Measurements from ENCODE around the gene PADI3. TPM values are rescaled to one million over a fixed set of nuclear protein-coding genes. Genes with fewer than 3 reads are reported as not detected.

PADI3 gene
- total and polyA plus RNA-seq, 2 of the 13 experiments (the other 11 are each of a cell fraction or from before 2014, with no cell fraction given), result not detected

- Histone ChIP-seq H3K9ac (ENCODE audit: insufficient read depth, low read depth, low read length) (no peak overlapping the region), H3K4me1 (ENCODE audit: insufficient read depth, low read length) (no peaks in the 10 kb centered on the region), H3K4me3 (replicated peaks in 1 of 3; ENCODE audit: insufficient read depth in 1 of 3, low read depth in 2 of 3, low read length in 3 of 3) (no peak overlapping the region), H2AFZ (ENCODE audit: low read length) (no peak overlapping the region), H3K79me2 (ENCODE audit: insufficient read depth, low read length) (no peaks in the 10 kb centered on the region), H3K27me3 (ENCODE audit: control insufficient read depth in 1 of 2, insufficient read depth in 2 of 2, low read length in 2 of 2) (peaks cover 4 to 23% of the 10 kb centered on the region in 2 experiments; a peak in 3 of 5 replicates), H3K4me2 (ENCODE audit: low read depth, low read length) (no peak overlapping the region), H3K27ac (ENCODE audit: extremely low read length, insufficient read depth, low read length) (no peak overlapping the region), H4K20me1 (ENCODE audit: insufficient read depth, low read length) (no peaks in the 10 kb centered on the region), H3K9me3 (ENCODE audit: low read length) (no peaks in the 10 kb centered on the region), H3K36me3 (replicated peaks in 1 of 2; ENCODE audit: control insufficient read depth in 1 of 2, insufficient read depth in 2 of 2, low read length in 2 of 2) (no peaks in the 10 kb centered on the region)
- FAIRE-seq (no peak), ATAC-seq (no peak), DNase-seq (ENCODE audit: low spot score) (no peak)
- POLR2A ChIA-PET, result no interaction called here
- CTCF ChIA-PET (ENCODE audit: low intra/inter-chr PET ratio, low total read pairs), result no interaction called here
- 20% methylated on average over 4 of the region's 7 CpGs for WGBS (ENCODE audit: low lambda C conversion rate)
- no TSS peak for BruUV-seq (replicated peaks)
- TF ChIP-seq HDAC1 (CRISPR knock-in tag; IDR thresholded peaks at IDR 0.05), result no peak
- TF ChIP-seq, protein P1, sequence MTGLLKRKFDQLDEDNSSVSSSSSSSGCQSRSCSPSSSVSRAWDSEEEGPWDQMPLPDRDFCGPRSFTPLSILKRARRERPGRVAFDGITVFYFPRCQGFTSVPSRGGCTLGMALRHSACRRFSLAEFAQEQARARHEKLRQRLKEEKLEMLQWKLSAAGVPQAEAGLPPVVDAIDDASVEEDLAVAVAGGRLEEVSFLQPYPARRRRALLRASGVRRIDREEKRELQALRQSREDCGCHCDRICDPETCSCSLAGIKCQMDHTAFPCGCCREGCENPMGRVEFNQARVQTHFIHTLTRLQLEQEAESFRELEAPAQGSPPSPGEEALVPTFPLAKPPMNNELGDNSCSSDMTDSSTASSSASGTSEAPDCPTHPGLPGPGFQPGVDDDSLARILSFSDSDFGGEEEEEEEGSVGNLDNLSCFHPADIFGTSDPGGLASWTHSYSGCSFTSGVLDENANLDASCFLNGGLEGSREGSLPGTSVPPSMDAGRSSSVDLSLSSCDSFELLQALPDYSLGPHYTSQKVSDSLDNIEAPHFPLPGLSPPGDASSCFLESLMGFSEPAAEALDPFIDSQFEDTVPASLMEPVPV (CRISPR knock-in tag; IDR thresholded peaks at IDR 0.05), result no peak
- TF ChIP-seq KDM2A (CRISPR knock-in tag; IDR thresholded peaks at IDR 0.05; ENCODE audit: borderline replicate concordance, low read depth), result no peak
- no peak for TF ChIP-seq DNMT3B (CRISPR knock-in tag; conservative IDR thresholded peaks at IDR 0.05)
- TF ChIP-seq ZNF274 (CRISPR knock-in tag; IDR thresholded peaks at IDR 0.05), result no peak
- in situ Hi-C loops (cut with HindIII; ENCODE audit: extremely low pct_ligation_motif_present, low pct_unique_long_range_greater_than_20kb) (no loop called here), intact Hi-C loops (cut with micrococcal nuclease; ENCODE audit: unreplicated experiment) (no loop called here)
Observed at GRCh38 chr1:17280436-17280835, 31.5 kb downstream of the PADI3 start.

GRCh38 chr1:17280894-17281293 is 32.0 kb downstream of the PADI3 start:
- Histone ChIP-seq H3K36me3 (replicated peaks in 1 of 2; ENCODE audit: control insufficient read depth in 1 of 2, insufficient read depth in 2 of 2, low read length in 2 of 2) (no peaks in the 10 kb centered on the region), H3K79me2 (ENCODE audit: insufficient read depth, low read length) (no peaks in the 10 kb centered on the region), H3K4me1 (ENCODE audit: insufficient read depth, low read length) (no peaks in the 10 kb centered on the region), H2AFZ (ENCODE audit: low read length) (no peak overlapping the region), H4K20me1 (ENCODE audit: insufficient read depth, low read length) (no peaks in the 10 kb centered on the region), H3K4me2 (ENCODE audit: low read depth, low read length) (no peak overlapping the region), H3K9ac (ENCODE audit: insufficient read depth, low read depth, low read length) (no peak overlapping the region), H3K27ac (ENCODE audit: extremely low read length, insufficient read depth, low read length) (no peak overlapping the region), H3K4me3 (replicated peaks in 1 of 3; ENCODE audit: insufficient read depth in 1 of 3, low read depth in 2 of 3, low read length in 3 of 3) (no peak overlapping the region), H3K9me3 (ENCODE audit: low read length) (no peaks in the 10 kb centered on the region), H3K27me3 (ENCODE audit: control insufficient read depth in 1 of 2, insufficient read depth in 2 of 2, low read length in 2 of 2) (peaks cover 4 to 23% of the 10 kb centered on the region in 2 experiments; a peak in 2 of 5 replicates)
- TF ChIP-seq, protein P2, sequence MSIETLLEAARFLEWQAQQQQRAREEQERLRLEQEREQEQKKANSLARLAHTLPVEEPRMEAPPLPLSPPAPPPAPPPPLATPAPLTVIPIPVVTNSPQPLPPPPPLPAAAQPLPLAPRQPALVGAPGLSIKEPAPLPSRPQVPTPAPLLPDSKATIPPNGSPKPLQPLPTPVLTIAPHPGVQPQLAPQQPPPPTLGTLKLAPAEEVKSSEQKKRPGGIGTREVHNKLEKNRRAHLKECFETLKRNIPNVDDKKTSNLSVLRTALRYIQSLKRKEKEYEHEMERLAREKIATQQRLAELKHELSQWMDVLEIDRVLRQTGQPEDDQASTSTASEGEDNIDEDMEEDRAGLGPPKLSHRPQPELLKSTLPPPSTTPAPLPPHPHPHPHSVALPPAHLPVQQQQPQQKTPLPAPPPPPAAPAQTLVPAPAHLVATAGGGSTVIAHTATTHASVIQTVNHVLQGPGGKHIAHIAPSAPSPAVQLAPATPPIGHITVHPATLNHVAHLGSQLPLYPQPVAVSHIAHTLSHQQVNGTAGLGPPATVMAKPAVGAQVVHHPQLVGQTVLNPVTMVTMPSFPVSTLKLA (IDR thresholded peaks at IDR 0.05), result peak; percentile 84
- no peak for TF ChIP-seq PTBP1 (IDR thresholded peaks at IDR 0.05; ENCODE audit: low read depth, low read length, poor library complexity, severe bottlenecking)
- TF ChIP-seq FOXM1 (CRISPR knock-in tag; IDR thresholded peaks at IDR 0.05), result no peak
- POLR2A ChIA-PET, result no interaction called here
- intact Hi-C loops (cut with micrococcal nuclease; ENCODE audit: unreplicated experiment) (no loop called here), in situ Hi-C loops (cut with HindIII; ENCODE audit: extremely low pct_ligation_motif_present, low pct_unique_long_range_greater_than_20kb) (no loop called here)
- FAIRE-seq, result no peak
- 0% methylated on average over 2 of the region's 2 CpGs for WGBS (ENCODE audit: low lambda C conversion rate)
- no peak for DNase-seq (ENCODE audit: low spot score)
- CTCF ChIA-PET (ENCODE audit: low intra/inter-chr PET ratio, low total read pairs), result no interaction called here
- no TSS peak for BruUV-seq (replicated peaks)
- no peak for ATAC-seq

Data from HepG2 (cell line).